Transverse colon (tissue), 4 donors: ENCODE results near the gene NAA30. TPM values are rescaled to one million over a fixed set of nuclear protein-coding genes. Genes with fewer than 3 reads are reported as not detected.

ENCODE experiments used
- DNase-seq: peaks from one replicate; pipeline ENCODE4 v3.0.0-alpha.2; 2019
- H3K27ac ChIP-seq, 4 donors: fragments of 200-600 bp; sonication (generic); 2 replicates each; pipeline ENCODE4 v1.5.1; 2016 to 2018; ENCODE audit warnings: inconsistent platforms in 4 of 4
- H3K27me3 ChIP-seq: fragments of 200-600 bp; sonication (generic); 2 replicates; pipeline ENCODE4 v1.5.1; 2017; ENCODE audit warnings: inconsistent platforms
- H3K36me3 ChIP-seq, 4 donors: fragments of 200-600 bp; sonication (generic); 2 replicates each; pipeline ENCODE4 v1.5.1; 2017 to 2019; ENCODE audit warnings: inconsistent platforms in 4 of 4
- H3K4me1 ChIP-seq, 4 donors: fragments of 200-600 bp; sonication (generic); 2 replicates each; pipeline ENCODE4 v1.5.1; 2017 to 2020; ENCODE audit warnings: inconsistent platforms in 4 of 4
- H3K4me3 ChIP-seq, 4 donors: fragments of 200-600 bp; sonication (generic); 1 replicate in 1 of 4; 2 replicates in 3 of 4; pipeline versions ENCODE4 v1.5.1 to v1.6.1; 2017 to 2019; ENCODE audit warnings: inconsistent platforms in 4 of 4
- H3K9me3 ChIP-seq, 2 donors: fragments of 200-600 bp; sonication (generic); 2 replicates each; pipeline ENCODE4 v1.5.1; 2017 to 2019; ENCODE audit warnings: inconsistent platforms in 2 of 2
- CTCF ChIP-seq, 5 experiments: fragments of 200-600 bp in 3 of 5; fragments of 450-650 bp in 2 of 5; sonication (generic) in 3 of 5; IDR thresholded peaks; 1 replicate in 2 of 5; 2 replicates in 3 of 5; pipeline ENCODE4 v1.5.1; 2016 to 2017; ENCODE audit warnings: antibody characterized with exemption in 5 of 5, inconsistent platforms in 3 of 5, mild to moderate bottlenecking in 2 of 5, moderate library complexity in 1 of 5
- EP300 ChIP-seq: sonication (generic); formaldehyde crosslinking; IDR thresholded peaks from one replicate; pipeline ENCODE4 v1.6.1; 2017; ENCODE audit warnings: antibody characterized with exemption, low read depth
- POLR2A ChIP-seq: fragments of 450-650 bp; IDR thresholded peaks from one replicate; pipeline ENCODE4 v1.6.1; 2016; ENCODE audit warnings: antibody characterized with exemption, mild to moderate bottlenecking, moderate library complexity
- POLR2AphosphoS5 ChIP-seq, 3 donors: sonication (generic); formaldehyde crosslinking; IDR thresholded peaks; one replicate each; pipeline ENCODE4 v1.6.1; 2016; ENCODE audit warnings: antibody characterized with exemption in 3 of 3
- WGBS, 2 donors: methylation state at CpG; one replicate each; pipeline ENCODE4 v1.1.5; 2018; ENCODE audit warnings: low coverage in 1 of 2; 5-methylcytosine and 5-hydroxymethylcytosine counted together
- in situ Hi-C, 4 donors: fragments of 200-750 bp; cut with MboI; loops; one replicate each; pipeline versions ENCODE4 v1.15.0 to v1.15.1; 2017; ENCODE audit warnings: low sequenced_read_pairs in 3 of 4, low pct_ligation_motif_present in 1 of 4, low pct_unique_long_range_greater_than_20kb in 1 of 4
- intact Hi-C: fragments of 100-400 bp; cut with DNase I; formaldehyde crosslinking; loops from one replicate; pipeline ENCODE4 v1.15.1; 2023; ENCODE audit warnings: low total_unique reads
- total RNA-seq, 4 donors: library from RNA; depleted of rRNA; stranded (reverse); fragments of >200 nt; gene quantifications; one replicate each; pipeline ENCODE4 v1.1.0, GENCODE V29; 2016

Gene NAA30
- total RNA-seq, 4 donors from 2014 or later = 4.4 to 16.5 (median 12.0) TPM

- Histone ChIP-seq H3K4me1 (no peaks in the 10 kb centered on the region), H3K4me3 (no peak overlapping the region), H3K27ac (no peak overlapping the region), H3K27me3 (no peaks in the 10 kb centered on the region), H3K36me3 (no peaks in the 10 kb centered on the region), H3K9me3 (no peaks in the 10 kb centered on the region)
- DNase-seq = no peak
- TF ChIP-seq POLR2A (no peak), POLR2AphosphoS5 (IDR thresholded peaks at IDR 0.05) (no peak), EP300 (no peak)
- in situ Hi-C loops (no loop called here), intact Hi-C loops (no loop called here)
- WGBS, 2 donors = 43 to 44% methylated on average over 3 of the region's 3 CpGs
These were observed 19.4 kb upstream of the NAA30 start for GRCh38 chr14:57371013-57371412.

GRCh38 chr14:57375156-57375555, 15.2 kb upstream of the NAA30 start:
- DNase-seq = no peak
- in situ Hi-C loops (no loop called here), intact Hi-C loops (no loop called here)
- TF ChIP-seq POLR2AphosphoS5 (IDR thresholded peaks at IDR 0.05) (no peak), CTCF (IDR thresholded peaks at IDR 0.05) (no peak), EP300 (no peak), POLR2A (no peak)
- 56 to 77% methylated on average over 3 of the region's 3 CpGs for WGBS, 2 donors
- H3K36me3 ChIP-seq = no peaks in the 10 kb centered on the region
- no peaks in the 10 kb centered on the region for H3K27me3 ChIP-seq
- H3K4me3 ChIP-seq = no peak overlapping the region
- H3K27ac ChIP-seq = no peak overlapping the region
- no peaks in the 10 kb centered on the region for H3K4me1 ChIP-seq
- H3K9me3 ChIP-seq = no peaks in the 10 kb centered on the region

GRCh38 chr14:57378661-57379060, 11.7 kb upstream of the NAA30 start:
- TF ChIP-seq CTCF (IDR thresholded peaks at IDR 0.05) (no peak), EP300 (no peak), POLR2AphosphoS5 (IDR thresholded peaks at IDR 0.05) (no peak), POLR2A (no peak)
- H3K36me3 ChIP-seq = no peaks in the 10 kb centered on the region
- in situ Hi-C loops = no loop called here
- no peak overlapping the region for H3K4me3 ChIP-seq
- H3K27me3 ChIP-seq = no peaks in the 10 kb centered on the region
- DNase-seq = no peak
- intact Hi-C loops = no loop called here
- H3K9me3 ChIP-seq = no peaks in the 10 kb centered on the region
- H3K27ac ChIP-seq = no peak overlapping the region
- no peaks in the 10 kb centered on the region for H3K4me1 ChIP-seq

- H3K9me3 ChIP-seq = no peaks in the 10 kb centered on the region
- DNase-seq = no peak
- H3K4me1 ChIP-seq = no peaks in the 10 kb centered on the region
- H3K36me3 ChIP-seq = no peaks in the 10 kb centered on the region
- in situ Hi-C loops (no loop called here), intact Hi-C loops (no loop called here)
- no peak overlapping the region for H3K4me3 ChIP-seq
- TF ChIP-seq EP300 (no peak), POLR2A (no peak)
- H3K27me3 ChIP-seq = no peaks in the 10 kb centered on the region
- WGBS, 2 donors = 81 to 85% methylated on average over 2 to 3 of the region's 3 CpGs
- no peak overlapping the region for H3K27ac ChIP-seq
These were observed 9.5 kb upstream of the NAA30 start for GRCh38 chr14:57380935-57381334.

- H3K36me3 ChIP-seq = no peaks in the 10 kb centered on the region
- TF ChIP-seq POLR2A = no peak
- no peak for TF ChIP-seq CTCF (IDR thresholded peaks at IDR 0.05)
- TF ChIP-seq POLR2AphosphoS5 (IDR thresholded peaks at IDR 0.05) = no peak
- no peak for TF ChIP-seq EP300
- no peak for DNase-seq
- no peaks in the 10 kb centered on the region for H3K9me3 ChIP-seq
- WGBS, 2 donors = 72% methylated on average over 2 of the region's 2 CpGs; no CpG with 5 or more reads in 1 of the 2 donors
- no peaks in the 10 kb centered on the region for H3K4me1 ChIP-seq
- no peak overlapping the region for H3K4me3 ChIP-seq
- in situ Hi-C loops (no loop called here), intact Hi-C loops (no loop called here)
- no peak overlapping the region for H3K27ac ChIP-seq
- no peaks in the 10 kb centered on the region for H3K27me3 ChIP-seq
These were observed 8.1 kb upstream of the NAA30 start for GRCh38 chr14:57382283-57382682.
